HL-60 (cell line): ENCODE measurements around the gene TNC.

Experiments
- DNase-seq, 2 experiments: peaks; one replicate each; pipeline ENCODE4 v3.0.0-alpha.2; 2010 to 2020; ENCODE audit warnings: low read depth in 1 of 2, low spot score in 1 of 2
- H3K27ac ChIP-seq: fragments of 250-450 bp; sonication (Bioruptor Pico); replicated peaks from 2 replicates; pipeline ENCODE4 v1.5.1; 2020; ENCODE audit warnings: mild to moderate bottlenecking, moderate library complexity
- H3K27me3 ChIP-seq: fragments of 250-450 bp; sonication (Bioruptor Pico); 2 replicates; pipeline ENCODE4 v1.5.1; 2021; ENCODE audit warnings: mild to moderate bottlenecking, moderate library complexity; ENCODE audit not compliant: insufficient read depth, poor library complexity, severe bottlenecking
- H3K4me3 ChIP-seq: replicated peaks from 2 replicates; pipeline ENCODE4 v1.5.1; 2011; ENCODE audit warnings: mild to moderate bottlenecking, control low read depth, low read length; ENCODE audit not compliant: insufficient read depth
- GABPA ChIP-seq: IDR thresholded peaks from 2 replicates; pipeline ENCODE4 v1.6.1; 2012; ENCODE audit warnings: low read depth
- POLR2AphosphoS5 ChIP-seq: IDR thresholded peaks from 2 replicates; pipeline ENCODE4 v1.6.1; 2012; ENCODE audit warnings: low read depth
- SPI1 ChIP-seq: IDR thresholded peaks from 2 replicates; pipeline ENCODE4 v1.6.1; 2012; ENCODE audit warnings: low read depth, mild to moderate bottlenecking, borderline replicate concordance
- TF ChIP-seq, protein P1 (sequence below): IDR thresholded peaks from 2 replicates; pipeline ENCODE4 v1.6.1; 2012; ENCODE audit warnings: low read depth; ENCODE audit not compliant: insufficient replicate concordance
- TF ChIP-seq, protein P2 (sequence below): IDR thresholded peaks from one replicate; pipeline ENCODE4 v1.5.1; 2011; ENCODE audit warnings: low read length, control low read depth, inconsistent platforms; ENCODE audit not compliant: insufficient read depth

Gene TNC

DNA sequence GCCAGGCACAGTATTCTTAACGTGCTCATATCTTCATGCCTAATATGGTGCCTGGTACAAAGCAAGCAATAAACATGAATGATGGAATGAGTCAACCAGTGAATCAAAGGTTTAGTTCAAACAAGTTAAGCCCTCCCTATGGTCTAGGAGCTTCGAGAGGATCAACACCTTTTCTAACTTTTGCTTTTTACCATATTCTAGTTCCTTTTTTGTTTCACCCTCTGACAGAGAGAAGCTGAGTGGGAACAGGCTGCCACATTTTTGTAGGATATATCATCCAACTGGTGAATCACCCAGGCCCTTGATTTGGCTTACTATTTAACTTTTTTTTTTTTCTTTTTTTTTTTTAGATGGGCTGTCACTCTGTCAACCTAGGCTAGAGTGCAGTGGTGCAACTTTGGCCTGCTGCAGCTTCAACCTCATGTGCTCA, 39.3 kb upstream of the TNC start:
- DNase-seq, result no peak

DNA sequence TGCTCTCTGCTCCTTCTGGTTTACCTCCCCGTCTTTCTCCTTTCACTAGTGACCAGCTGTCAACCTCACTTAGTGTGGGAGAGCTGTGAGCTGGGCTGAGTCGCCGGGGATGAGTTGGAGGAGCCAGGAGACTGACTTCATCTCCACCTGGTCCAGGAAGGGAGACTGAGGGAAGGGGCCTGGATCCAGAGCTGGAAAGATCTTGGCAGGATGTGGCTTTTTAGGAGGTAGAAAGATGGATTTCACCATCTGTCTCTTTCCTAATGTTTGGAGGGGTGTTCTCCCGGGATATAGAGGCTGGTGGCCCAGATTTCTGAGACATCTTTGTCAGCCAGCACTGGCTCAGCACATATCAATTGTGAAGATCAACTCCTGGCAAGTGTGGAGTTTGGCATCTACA, 37.1 kb upstream of the TNC start:
- Histone ChIP-seq H3K27ac (no peak overlapping the region), H3K4me3 (no peak overlapping the region), H3K27me3 (peaks cover 3% of the 10 kb centered on the region)
- DNase-seq, result no peak
- TF ChIP-seq POLR2AphosphoS5 (no peak), SPI1 (no peak), GABPA (no peak)
- TF ChIP-seq, protein P1, sequence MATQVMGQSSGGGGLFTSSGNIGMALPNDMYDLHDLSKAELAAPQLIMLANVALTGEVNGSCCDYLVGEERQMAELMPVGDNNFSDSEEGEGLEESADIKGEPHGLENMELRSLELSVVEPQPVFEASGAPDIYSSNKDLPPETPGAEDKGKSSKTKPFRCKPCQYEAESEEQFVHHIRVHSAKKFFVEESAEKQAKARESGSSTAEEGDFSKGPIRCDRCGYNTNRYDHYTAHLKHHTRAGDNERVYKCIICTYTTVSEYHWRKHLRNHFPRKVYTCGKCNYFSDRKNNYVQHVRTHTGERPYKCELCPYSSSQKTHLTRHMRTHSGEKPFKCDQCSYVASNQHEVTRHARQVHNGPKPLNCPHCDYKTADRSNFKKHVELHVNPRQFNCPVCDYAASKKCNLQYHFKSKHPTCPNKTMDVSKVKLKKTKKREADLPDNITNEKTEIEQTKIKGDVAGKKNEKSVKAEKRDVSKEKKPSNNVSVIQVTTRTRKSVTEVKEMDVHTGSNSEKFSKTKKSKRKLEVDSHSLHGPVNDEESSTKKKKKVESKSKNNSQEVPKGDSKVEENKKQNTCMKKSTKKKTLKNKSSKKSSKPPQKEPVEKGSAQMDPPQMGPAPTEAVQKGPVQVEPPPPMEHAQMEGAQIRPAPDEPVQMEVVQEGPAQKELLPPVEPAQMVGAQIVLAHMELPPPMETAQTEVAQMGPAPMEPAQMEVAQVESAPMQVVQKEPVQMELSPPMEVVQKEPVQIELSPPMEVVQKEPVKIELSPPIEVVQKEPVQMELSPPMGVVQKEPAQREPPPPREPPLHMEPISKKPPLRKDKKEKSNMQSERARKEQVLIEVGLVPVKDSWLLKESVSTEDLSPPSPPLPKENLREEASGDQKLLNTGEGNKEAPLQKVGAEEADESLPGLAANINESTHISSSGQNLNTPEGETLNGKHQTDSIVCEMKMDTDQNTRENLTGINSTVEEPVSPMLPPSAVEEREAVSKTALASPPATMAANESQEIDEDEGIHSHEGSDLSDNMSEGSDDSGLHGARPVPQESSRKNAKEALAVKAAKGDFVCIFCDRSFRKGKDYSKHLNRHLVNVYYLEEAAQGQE, result no peak
- TF ChIP-seq, protein P2, sequence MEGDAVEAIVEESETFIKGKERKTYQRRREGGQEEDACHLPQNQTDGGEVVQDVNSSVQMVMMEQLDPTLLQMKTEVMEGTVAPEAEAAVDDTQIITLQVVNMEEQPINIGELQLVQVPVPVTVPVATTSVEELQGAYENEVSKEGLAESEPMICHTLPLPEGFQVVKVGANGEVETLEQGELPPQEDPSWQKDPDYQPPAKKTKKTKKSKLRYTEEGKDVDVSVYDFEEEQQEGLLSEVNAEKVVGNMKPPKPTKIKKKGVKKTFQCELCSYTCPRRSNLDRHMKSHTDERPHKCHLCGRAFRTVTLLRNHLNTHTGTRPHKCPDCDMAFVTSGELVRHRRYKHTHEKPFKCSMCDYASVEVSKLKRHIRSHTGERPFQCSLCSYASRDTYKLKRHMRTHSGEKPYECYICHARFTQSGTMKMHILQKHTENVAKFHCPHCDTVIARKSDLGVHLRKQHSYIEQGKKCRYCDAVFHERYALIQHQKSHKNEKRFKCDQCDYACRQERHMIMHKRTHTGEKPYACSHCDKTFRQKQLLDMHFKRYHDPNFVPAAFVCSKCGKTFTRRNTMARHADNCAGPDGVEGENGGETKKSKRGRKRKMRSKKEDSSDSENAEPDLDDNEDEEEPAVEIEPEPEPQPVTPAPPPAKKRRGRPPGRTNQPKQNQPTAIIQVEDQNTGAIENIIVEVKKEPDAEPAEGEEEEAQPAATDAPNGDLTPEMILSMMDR, result no peak

More for the DNA sequence above, 39.3 kb upstream of the TNC start:
- peaks cover 3% of the 10 kb centered on the region for H3K27me3 ChIP-seq
- H3K4me3 ChIP-seq, result no peak overlapping the region
- no peak overlapping the region for H3K27ac ChIP-seq
- no peak for TF ChIP-seq GABPA
- TF ChIP-seq, protein P1, result no peak

DNA sequence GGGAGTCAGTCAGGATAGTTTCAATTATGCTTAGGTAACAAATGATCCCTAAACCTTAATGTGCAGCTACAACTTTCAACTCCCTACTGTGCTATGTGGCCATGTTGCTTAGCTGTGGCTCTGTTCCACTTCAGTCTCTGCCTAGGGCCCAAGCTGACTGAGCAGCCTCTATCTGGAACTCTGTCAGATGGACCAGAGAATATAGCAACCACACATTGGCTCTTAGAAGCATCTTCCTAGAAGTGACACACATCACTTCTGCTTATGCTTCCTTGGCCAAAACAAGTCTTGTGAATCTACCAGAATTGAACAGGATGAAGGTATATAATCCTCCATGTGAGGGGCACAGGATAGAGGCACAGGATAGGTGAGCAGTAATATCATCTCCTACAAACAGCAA, 36.7 kb upstream of the TNC start:
- no peak for DNase-seq
- H3K4me3 ChIP-seq, result no peak overlapping the region
- no peak overlapping the region for H3K27ac ChIP-seq
- TF ChIP-seq POLR2AphosphoS5 (no peak), SPI1 (no peak)
- peaks cover 3% of the 10 kb centered on the region for H3K27me3 ChIP-seq

DNA sequence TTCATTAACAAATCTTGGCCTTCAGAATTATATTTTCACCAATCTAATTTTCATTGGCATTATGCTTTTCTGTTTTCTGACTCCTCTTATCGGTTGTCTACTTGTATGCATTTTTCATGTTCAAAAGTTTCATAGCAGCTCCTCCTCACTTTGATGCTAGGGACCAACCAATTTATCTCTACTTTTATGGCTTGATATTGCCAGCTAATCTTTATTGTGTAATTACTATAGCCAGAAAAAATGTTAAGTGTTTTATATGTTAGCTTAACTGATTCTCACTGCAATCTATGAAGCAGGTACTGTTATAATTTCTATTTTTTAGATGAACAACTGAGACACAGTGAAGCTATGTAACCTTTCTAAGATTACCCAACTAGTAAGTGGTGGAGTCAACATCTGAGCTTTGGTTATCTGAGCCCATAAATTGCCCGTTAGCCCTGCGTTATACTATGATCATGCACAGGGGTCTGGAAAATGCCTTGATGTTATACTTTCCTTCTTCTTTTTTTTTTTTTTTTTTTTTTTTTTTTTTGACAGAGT, 34.4 kb upstream of the TNC start:
- TF ChIP-seq POLR2AphosphoS5 (no peak), GABPA (no peak)
- DNase-seq, result no peak
- peaks cover 3% of the 10 kb centered on the region for H3K27me3 ChIP-seq
- no peak overlapping the region for H3K4me3 ChIP-seq
- H3K27ac ChIP-seq, result no peak overlapping the region

DNA sequence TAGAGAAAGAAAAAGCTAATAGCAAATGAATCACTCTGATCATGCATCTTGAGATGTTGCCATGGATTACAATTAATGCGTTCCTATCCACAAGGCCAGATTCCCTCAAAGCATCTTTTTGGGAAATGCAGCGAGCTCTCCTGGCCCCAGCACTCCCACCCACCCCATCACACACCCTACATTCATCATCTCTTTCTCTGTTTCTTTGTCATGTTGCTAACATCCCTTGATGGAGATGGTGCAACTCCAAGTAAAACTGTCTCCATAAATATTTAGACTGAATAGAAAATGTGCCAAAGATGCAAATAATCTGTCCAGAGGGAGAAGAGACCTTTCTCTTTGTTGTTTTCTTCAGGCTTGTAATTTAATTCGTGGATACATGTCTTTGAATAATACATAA, 30.8 kb upstream of the TNC start:
- DNase-seq, result no peak
- Histone ChIP-seq H3K27me3 (no peaks in the 10 kb centered on the region), H3K4me3 (no peak overlapping the region), H3K27ac (no peak overlapping the region)
- TF ChIP-seq POLR2AphosphoS5 (no peak), SPI1 (no peak), GABPA (no peak)
- TF ChIP-seq, protein P1, result no peak
- TF ChIP-seq, protein P2, result no peak
